IMR-90 (cell line): ENCODE data around the gene MALL. TPM values are rescaled to one million over a fixed set of nuclear protein-coding genes. Genes with fewer than 3 reads are reported as not detected.

Experiments
- ATAC-seq: fragments of 200-7000 bp; cut with Tn5 transposase; 2 replicates; pipeline ENCODE4 v1.9.1; 2020; ENCODE audit warnings: low read depth, mild to moderate bottlenecking, moderate library complexity
- BruUV-seq: library from RNA; stranded (reverse); fragments of 400-500 nt; replicated peaks from 2 replicates; lab custom pipeline; 2021; lab: Mats Ljungman, UMichigan
- CTCF ChIA-PET: fragments of 300-600 bp; formaldehyde crosslinking; extraction: SDS; loops from one replicate; lab custom pipeline; 2021; ENCODE audit warnings: antibody characterized with exemption; lab: Yijun Ruan, JAX
- POLR2A ChIA-PET: fragments of 300-600 bp; sonication (Branson Sonifier 250); formaldehyde crosslinking; loops from one replicate; lab custom pipeline; 2022; ENCODE audit warnings: antibody characterized with exemption; ENCODE audit not compliant: unreplicated experiment; lab: Charles Lee
- DNase-seq: peaks from one replicate; pipeline ENCODE4 v3.0.0; 2013
- H2AFZ ChIP-seq: replicated peaks from 2 replicates; pipeline ENCODE3; 2013; ENCODE audit warnings: low read length, mild to moderate bottlenecking; ENCODE audit not compliant: poor library complexity
- H2AK5ac ChIP-seq: 2 replicates; pipeline ENCODE4 v1.6.1; 2013; ENCODE audit warnings: low read depth, low read length, inconsistent platforms
- H2AK9ac ChIP-seq: replicated peaks from 2 replicates; pipeline ENCODE3; 2013; ENCODE audit warnings: mild to moderate bottlenecking, low read depth, low read length, moderate library complexity; ENCODE audit not compliant: poor library complexity
- H2BK120ac ChIP-seq: 2 replicates; pipeline ENCODE4 v1.6.1; 2013; ENCODE audit warnings: low read depth, low read length, inconsistent platforms
- H2BK15ac ChIP-seq: 3 replicates; pipeline ENCODE4 v1.6.1; 2013; ENCODE audit warnings: low read depth, low read length, inconsistent platforms
- H2BK20ac ChIP-seq: 2 replicates; pipeline ENCODE4 v1.6.1; 2013; ENCODE audit warnings: low read depth, mild to moderate bottlenecking, inconsistent platforms, low read length, moderate library complexity
- H2BK5ac ChIP-seq: 2 replicates; pipeline ENCODE4 v1.6.1; 2013; ENCODE audit warnings: mild to moderate bottlenecking, low read depth, low read length, inconsistent platforms; ENCODE audit not compliant: poor library complexity, severe bottlenecking
- H3K14ac ChIP-seq: replicated peaks from 2 replicates; pipeline ENCODE4 v1.6.1; 2013; ENCODE audit warnings: low read depth, low read length, inconsistent platforms
- H3K18ac ChIP-seq: 2 replicates; pipeline ENCODE4 v1.6.1; 2013; ENCODE audit warnings: low read depth, low read length, control low read depth
- H3K23ac ChIP-seq: 2 replicates; pipeline ENCODE4 v1.6.1; 2013; ENCODE audit warnings: low read depth, low read length, inconsistent platforms
- H3K27ac ChIP-seq: 2 replicates; pipeline ENCODE4 v1.5.1; 2013; ENCODE audit warnings: mild to moderate bottlenecking, control low read depth, low read length; ENCODE audit not compliant: insufficient read depth
- H3K27me3 ChIP-seq: 2 replicates; pipeline ENCODE4 v1.6.1; 2013; ENCODE audit warnings: low read length; ENCODE audit not compliant: control insufficient read depth, insufficient read depth
- H3K36me3 ChIP-seq: 2 replicates; pipeline ENCODE4 v1.6.1; 2013; ENCODE audit warnings: low read length, mixed read lengths; ENCODE audit not compliant: control insufficient read depth, insufficient read depth
- H3K4ac ChIP-seq: 2 replicates; pipeline ENCODE4 v1.6.1; 2013; ENCODE audit warnings: low read depth, low read length, inconsistent platforms
- H3K4me1 ChIP-seq: 2 replicates; pipeline ENCODE4 v1.6.1; 2013; ENCODE audit warnings: low read length, mixed read lengths; ENCODE audit not compliant: control insufficient read depth, insufficient read depth
- H3K4me2 ChIP-seq: 2 replicates; pipeline ENCODE4 v1.6.1; 2013; ENCODE audit warnings: low read depth, mild to moderate bottlenecking, control low read depth, low read length, moderate library complexity
- H3K4me3 ChIP-seq: 2 replicates; pipeline ENCODE4 v1.5.1; 2013; ENCODE audit warnings: low read depth, mild to moderate bottlenecking, control low read depth, low read length, moderate library complexity; ENCODE audit not compliant: insufficient read depth
- H3K56ac ChIP-seq: 2 replicates; pipeline ENCODE4 v1.6.1; 2013; ENCODE audit warnings: low read length, inconsistent platforms; ENCODE audit not compliant: insufficient read depth; ENCODE audit errors: extremely low read depth
- H3K79me1 ChIP-seq, 2 experiments: 2 replicates each; pipeline ENCODE4 v1.6.1; 2013; ENCODE audit warnings: low read length in 2 of 2, inconsistent platforms in 1 of 2, low read depth in 1 of 2
- H3K9ac ChIP-seq: 2 replicates; pipeline ENCODE4 v1.6.1; 2013; ENCODE audit warnings: low read depth, low read length, control low read depth
- H3K9me1 ChIP-seq: 2 replicates; pipeline ENCODE4 v1.6.1; 2013; ENCODE audit warnings: low read length, inconsistent platforms; ENCODE audit not compliant: insufficient read depth
- H3K9me3 ChIP-seq: 2 replicates; pipeline ENCODE4 v1.6.1; 2013; ENCODE audit warnings: low read length; ENCODE audit not compliant: control insufficient read depth, insufficient read depth
- H4K20me1 ChIP-seq: 2 replicates; pipeline ENCODE4 v1.6.1; 2013; ENCODE audit warnings: low read length, inconsistent platforms; ENCODE audit not compliant: insufficient read depth
- H4K5ac ChIP-seq: 2 replicates; pipeline ENCODE4 v1.6.1; 2013; ENCODE audit warnings: mild to moderate bottlenecking, low read depth, low read length, control low read depth
- H4K8ac ChIP-seq, 2 experiments: 2 replicates each; pipeline ENCODE4 v1.6.1; 2013; ENCODE audit warnings: low read depth in 2 of 2, low read length in 2 of 2, control low read depth in 1 of 2, inconsistent platforms in 1 of 2
- H4K91ac ChIP-seq: 2 replicates; pipeline ENCODE4 v1.6.1; 2013; ENCODE audit warnings: low read depth, low read length, inconsistent platforms; ENCODE audit not compliant: insufficient read depth
- BHLHE40 ChIP-seq: fragments of 150-350 bp; IDR thresholded peaks from 2 replicates; pipeline ENCODE4 v1.6.1; 2016; ENCODE audit warnings: mild to moderate bottlenecking, low read depth, low read length
- CEBPB ChIP-seq: IDR thresholded peaks from 2 replicates; pipeline ENCODE4 v1.6.1; 2012; ENCODE audit warnings: low read depth, low read length, improper control_type of control experiment
- POLR2A ChIP-seq: IDR thresholded peaks from 2 replicates; pipeline ENCODE4 v1.6.1; 2012; ENCODE audit warnings: mild to moderate bottlenecking, low read depth, low read length
- RAD21 ChIP-seq: IDR thresholded peaks from 2 replicates; pipeline ENCODE4 v1.6.1; 2012; ENCODE audit warnings: low read length, improper control_type of control experiment
- RCOR1 ChIP-seq: IDR thresholded peaks from 2 replicates; pipeline ENCODE4 v1.6.1; 2012; ENCODE audit warnings: mild to moderate bottlenecking, low read length, improper control_type of control experiment; ENCODE audit not compliant: insufficient replicate concordance
- RFX5 ChIP-seq: IDR thresholded peaks from 2 replicates; pipeline ENCODE4 v1.8.0; 2012; ENCODE audit warnings: low read depth, mild to moderate bottlenecking, low read length, moderate library complexity
- SMC3 ChIP-seq: fragments of 150-350 bp; IDR thresholded peaks from 2 replicates; pipeline ENCODE4 v1.6.1; 2016; ENCODE audit warnings: low read depth, mild to moderate bottlenecking, antibody characterized with exemption, low read length, moderate library complexity
- WGBS, 2 experiments: methylation state at CpG; one replicate each; pipeline versions ENCODE4 v1.1.5 to v1.1.7; 2013; ENCODE audit warnings: missing lambda C conversion rate in 2 of 2; ENCODE audit not compliant: insufficient read length in 1 of 2; ENCODE audit errors: extremely low coverage in 2 of 2; 5-methylcytosine and 5-hydroxymethylcytosine counted together
- dilution Hi-C: fragments of 300-500 bp; cut with HindIII; formaldehyde crosslinking; loops from one replicate; pipeline ENCODE4 v1.14.3; 2018; ENCODE audit warnings: low sequenced_read_pairs; ENCODE audit not compliant: unreplicated experiment
- in situ Hi-C: fragments of 300-500 bp; cut with MboI; formaldehyde crosslinking; loops from 3 replicates; pipeline ENCODE4 v1.14.3; 2019; ENCODE audit warnings: low sequenced_read_pairs, inconsistent platforms, mixed read lengths
- intact Hi-C: fragments of 100-400 bp; cut with micrococcal nuclease; formaldehyde crosslinking; loops from 2 replicates; pipeline ENCODE4 v1.10.0; 2022
- polyA plus RNA-seq, 3 experiments: library from polyadenylated mRNA; depleted of rRNA; stranded (reverse); fragments of >200 nt; gene quantifications; 2 replicates each; pipeline ENCODE4 v1.2.3, GENCODE V29; 2012; ENCODE audit warnings: low replicate concordance in 1 of 3
- total RNA-seq: library from RNA; depleted of rRNA; stranded (reverse); fragments of >200 nt; gene quantifications from 2 replicates; pipeline ENCODE4 v1.2.3, GENCODE V29; 2012
- TF ChIP-seq, protein P1 (sequence below): fragments of 150-350 bp; IDR thresholded peaks from 2 replicates; pipeline ENCODE4 v1.6.1; 2017; ENCODE audit warnings: mild to moderate bottlenecking, antibody characterized with exemption, low read length, low read depth

The MALL gene
- total and polyA plus RNA-seq, 2 of the 4 experiments (the other 2 are of a cell fraction): 1.6 TPM

DNA sequence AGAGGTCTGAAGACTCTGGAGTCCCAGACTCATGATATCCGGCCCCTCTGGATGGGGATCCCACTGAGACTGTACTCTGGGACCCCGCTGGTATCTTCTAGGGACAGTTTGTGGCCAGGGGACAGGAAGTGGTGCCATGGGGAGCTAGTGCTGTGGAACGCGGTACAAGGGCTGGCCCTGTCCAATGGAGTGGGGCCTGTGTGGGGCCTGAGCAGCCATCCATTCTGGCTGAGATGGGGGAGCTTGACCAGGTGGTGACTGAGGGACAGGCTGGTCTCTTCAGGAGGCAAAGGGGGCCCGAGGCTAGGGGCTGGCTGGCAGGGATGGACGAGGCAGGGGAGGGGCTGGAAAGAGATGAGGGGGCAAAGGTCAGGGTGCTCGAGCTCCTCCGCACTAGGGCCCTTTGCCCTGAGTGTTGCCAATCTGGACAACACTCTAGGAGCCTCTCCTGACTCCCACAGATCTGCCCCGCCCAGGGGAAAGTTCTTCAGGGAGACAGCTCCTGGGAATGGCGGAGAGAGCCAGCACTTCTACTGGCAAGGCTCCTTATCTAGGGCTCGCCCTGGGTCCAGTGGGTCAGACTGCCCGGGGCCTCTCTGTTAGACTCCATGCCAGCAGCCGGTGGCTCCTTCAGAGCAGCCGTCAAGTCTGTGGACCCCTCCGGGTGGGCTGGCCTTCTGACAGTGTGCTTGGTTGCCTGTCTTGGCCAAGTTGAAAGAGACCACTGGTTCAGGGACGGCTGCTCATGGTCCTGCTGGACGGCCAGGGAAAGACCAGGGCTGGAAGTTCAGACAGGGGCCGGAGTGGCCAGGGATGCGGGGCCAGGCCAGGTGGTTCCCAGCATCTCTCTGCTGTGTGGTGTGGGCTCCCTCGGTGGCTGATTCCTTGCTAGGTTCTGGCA lies 12.3 kb downstream of the MALL start:
- Histone ChIP-seq H4K20me1 (no peaks in the 10 kb centered on the region), H3K9me1 (peaks cover 42% of the 10 kb centered on the region), H3K36me3 (no peaks in the 10 kb centered on the region), H3K4me2 (no peak overlapping the region), H3K79me1 (peaks cover 0 to 4% of the 10 kb centered on the region in 2 experiments; a peak in 1 of 4 replicates), H3K9me3 (no peaks in the 10 kb centered on the region), H2BK20ac (peak overlapping the region; percentile 96), H3K27ac (no peak overlapping the region), H3K18ac (no peak overlapping the region; the same call in 1 of the 2 replicates), H3K14ac (peak overlapping the region; percentile 99), H3K9ac (no peak overlapping the region), H2AFZ (peak overlapping the region; percentile 17), H3K4me1 (peaks cover 34% of the 10 kb centered on the region), H2AK9ac (no peak overlapping the region), H2AK5ac (peak overlapping the region; percentile 99), H3K4me3 (no peak overlapping the region), H4K91ac (peak overlapping the region; percentile 99), H3K27me3 (no peaks in the 10 kb centered on the region), H2BK5ac (no peak overlapping the region), H2BK15ac (peak overlapping the region; percentile 100), H4K8ac (peak overlapping the region; percentile 98; a peak in 3 of 4 replicates), H2BK120ac (peak overlapping the region; percentile 100), H4K5ac (peak overlapping the region; percentile 76; the same call in 1 of the 2 replicates), H3K56ac (peak overlapping the region; percentile 24; the same call in 1 of the 2 replicates), H3K23ac (no peak overlapping the region), H3K4ac (peak overlapping the region; percentile 99)
- BruUV-seq: no TSS peak
- ChIA-PET CTCF (no interaction called here), POLR2A (no interaction called here)
- DNase-seq (no peak), ATAC-seq (no peak)
- 85% methylated on average over 8 of the region's 20 CpGs; no CpG with 5 or more reads in 1 of the 2 experiments for WGBS, 2 experiments
- intact Hi-C loops: no loop called here
- in situ Hi-C loops: no loop called here
- TF ChIP-seq, protein P1, sequence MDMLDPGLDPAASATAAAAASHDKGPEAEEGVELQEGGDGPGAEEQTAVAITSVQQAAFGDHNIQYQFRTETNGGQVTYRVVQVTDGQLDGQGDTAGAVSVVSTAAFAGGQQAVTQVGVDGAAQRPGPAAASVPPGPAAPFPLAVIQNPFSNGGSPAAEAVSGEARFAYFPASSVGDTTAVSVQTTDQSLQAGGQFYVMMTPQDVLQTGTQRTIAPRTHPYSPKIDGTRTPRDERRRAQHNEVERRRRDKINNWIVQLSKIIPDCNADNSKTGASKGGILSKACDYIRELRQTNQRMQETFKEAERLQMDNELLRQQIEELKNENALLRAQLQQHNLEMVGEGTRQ: no peak
- no peak for TF ChIP-seq RFX5
- TF ChIP-seq POLR2A: no peak
- TF ChIP-seq CEBPB: no peak
- TF ChIP-seq BHLHE40: no peak
- TF ChIP-seq RCOR1: no peak
- TF ChIP-seq SMC3: no peak
- no peak for TF ChIP-seq RAD21
- dilution Hi-C loops: no loop called here
